Astrocyte (in vitro differentiated cells and primary cell): ENCODE measurements around the gene TNFSF13B.

Experiments used
- EZH2 ChIP-seq: IDR thresholded peaks from 2 replicates; pipeline ENCODE4 v1.6.1; 2012; ENCODE audit warnings: mild to moderate bottlenecking, low read length, inconsistent platforms; ENCODE audit not compliant: insufficient read depth
- TF ChIP-seq, protein P1 (sequence below): IDR thresholded peaks from 2 replicates; pipeline ENCODE4 v1.5.1; 2011; ENCODE audit warnings: low read depth, mild to moderate bottlenecking, inconsistent platforms, low read length, moderate library complexity; ENCODE audit not compliant: insufficient read depth

DNA sequence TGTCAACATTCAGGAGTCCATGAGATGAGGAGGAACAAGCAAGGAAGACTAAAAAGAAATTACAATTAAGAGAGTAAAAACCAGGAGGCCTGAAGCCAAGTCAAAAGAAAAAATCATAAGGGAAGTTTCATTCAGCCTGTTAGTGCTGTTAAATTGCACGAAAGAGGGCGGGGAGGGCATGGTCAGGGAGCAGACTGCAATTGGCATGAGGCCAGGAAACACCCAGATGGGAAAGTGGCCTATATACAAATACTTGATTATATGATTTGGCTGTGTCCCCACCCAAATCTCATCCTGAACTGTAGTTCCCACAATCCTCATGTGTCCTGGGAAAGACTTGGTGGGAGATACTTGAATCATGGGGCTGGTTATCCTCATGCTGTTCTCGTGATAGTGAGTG lies 43.9 kb downstream of the TNFSF13B start:
- TF ChIP-seq, protein P1, sequence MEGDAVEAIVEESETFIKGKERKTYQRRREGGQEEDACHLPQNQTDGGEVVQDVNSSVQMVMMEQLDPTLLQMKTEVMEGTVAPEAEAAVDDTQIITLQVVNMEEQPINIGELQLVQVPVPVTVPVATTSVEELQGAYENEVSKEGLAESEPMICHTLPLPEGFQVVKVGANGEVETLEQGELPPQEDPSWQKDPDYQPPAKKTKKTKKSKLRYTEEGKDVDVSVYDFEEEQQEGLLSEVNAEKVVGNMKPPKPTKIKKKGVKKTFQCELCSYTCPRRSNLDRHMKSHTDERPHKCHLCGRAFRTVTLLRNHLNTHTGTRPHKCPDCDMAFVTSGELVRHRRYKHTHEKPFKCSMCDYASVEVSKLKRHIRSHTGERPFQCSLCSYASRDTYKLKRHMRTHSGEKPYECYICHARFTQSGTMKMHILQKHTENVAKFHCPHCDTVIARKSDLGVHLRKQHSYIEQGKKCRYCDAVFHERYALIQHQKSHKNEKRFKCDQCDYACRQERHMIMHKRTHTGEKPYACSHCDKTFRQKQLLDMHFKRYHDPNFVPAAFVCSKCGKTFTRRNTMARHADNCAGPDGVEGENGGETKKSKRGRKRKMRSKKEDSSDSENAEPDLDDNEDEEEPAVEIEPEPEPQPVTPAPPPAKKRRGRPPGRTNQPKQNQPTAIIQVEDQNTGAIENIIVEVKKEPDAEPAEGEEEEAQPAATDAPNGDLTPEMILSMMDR, result no peak
- no peak for TF ChIP-seq EZH2
